Suprapubic skin (tissue), 4 donors: ENCODE measurements around the gene RBP4.

Experiments used
- POLR2A ChIP-seq, 2 donors: fragments of 450-650 bp; IDR thresholded peaks; one replicate each; pipeline ENCODE4 v1.6.1; 2017; ENCODE audit warnings: antibody characterized with exemption in 2 of 2, mild to moderate bottlenecking in 2 of 2, moderate library complexity in 2 of 2
- POLR2AphosphoS5 ChIP-seq, 3 donors: sonication (generic); formaldehyde crosslinking; IDR thresholded peaks; one replicate each; pipeline ENCODE4 v1.6.1; 2017; ENCODE audit warnings: antibody characterized with exemption in 3 of 3
- TF ChIP-seq, protein P1 (sequence below), 2 donors: fragments of 200-600 bp in 1 of 2; fragments of 450-650 bp in 1 of 2; sonication (generic) in 1 of 2; IDR thresholded peaks; one replicate each; pipeline ENCODE4 v1.5.1; 2016 to 2019; ENCODE audit warnings: antibody characterized with exemption in 2 of 2, mild to moderate bottlenecking in 1 of 2, moderate library complexity in 1 of 2

DNA sequence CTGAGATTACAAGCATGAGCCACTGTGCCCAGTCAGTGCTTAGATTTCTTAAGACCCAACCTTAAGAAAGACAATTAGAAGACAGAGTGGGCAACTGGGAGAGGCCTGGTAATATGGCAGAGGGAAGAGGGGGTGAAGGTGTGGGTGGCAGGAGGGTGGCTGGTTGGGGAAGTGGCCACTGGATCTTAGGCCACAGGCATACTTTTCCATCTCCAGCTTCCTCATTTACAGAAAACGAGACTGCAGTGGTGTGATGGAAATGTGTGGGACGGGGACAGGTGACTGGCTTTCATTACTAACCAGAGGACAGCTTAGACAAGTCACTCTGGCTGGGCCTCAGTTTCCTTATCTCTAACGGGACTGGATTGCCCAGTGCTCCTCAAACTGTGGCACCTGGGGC is 35.6 kb downstream of the RBP4 start:
- TF ChIP-seq POLR2AphosphoS5 (IDR thresholded peaks at IDR 0.05) (no peak), POLR2A (IDR thresholded peaks at IDR 0.05) (no peak)
- TF ChIP-seq, protein P1, sequence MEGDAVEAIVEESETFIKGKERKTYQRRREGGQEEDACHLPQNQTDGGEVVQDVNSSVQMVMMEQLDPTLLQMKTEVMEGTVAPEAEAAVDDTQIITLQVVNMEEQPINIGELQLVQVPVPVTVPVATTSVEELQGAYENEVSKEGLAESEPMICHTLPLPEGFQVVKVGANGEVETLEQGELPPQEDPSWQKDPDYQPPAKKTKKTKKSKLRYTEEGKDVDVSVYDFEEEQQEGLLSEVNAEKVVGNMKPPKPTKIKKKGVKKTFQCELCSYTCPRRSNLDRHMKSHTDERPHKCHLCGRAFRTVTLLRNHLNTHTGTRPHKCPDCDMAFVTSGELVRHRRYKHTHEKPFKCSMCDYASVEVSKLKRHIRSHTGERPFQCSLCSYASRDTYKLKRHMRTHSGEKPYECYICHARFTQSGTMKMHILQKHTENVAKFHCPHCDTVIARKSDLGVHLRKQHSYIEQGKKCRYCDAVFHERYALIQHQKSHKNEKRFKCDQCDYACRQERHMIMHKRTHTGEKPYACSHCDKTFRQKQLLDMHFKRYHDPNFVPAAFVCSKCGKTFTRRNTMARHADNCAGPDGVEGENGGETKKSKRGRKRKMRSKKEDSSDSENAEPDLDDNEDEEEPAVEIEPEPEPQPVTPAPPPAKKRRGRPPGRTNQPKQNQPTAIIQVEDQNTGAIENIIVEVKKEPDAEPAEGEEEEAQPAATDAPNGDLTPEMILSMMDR (IDR thresholded peaks at IDR 0.05) = no peak
